ENCODE results near the gene MARF1. TPM values are rescaled to one million over a fixed set of nuclear protein-coding genes. Genes with fewer than 3 reads are reported as not detected.
"Not testable (repeated sequence)": the region's sequence is repeated elsewhere in the genome, so short reads cannot be mapped to it uniquely, and the experiment has no call there.

The MARF1 gene
- total RNA-seq, 1 donor from 2014 or later = 16.0 TPM

- intact Hi-C loops (cut with DNase I) = no loop called here
Observed at GRCh38 chr16:15573274-15573895, 69.6 kb downstream of the MARF1 start.

GRCh38 chr16:15572329-15573001 is 70.5 kb downstream of the MARF1 start:
- intact Hi-C loops (cut with DNase I) = no loop called here
- Histone ChIP-seq H3K4me1 (no peaks in the 10 kb centered on the region), H3K9me3 (no peaks in the 10 kb centered on the region), H3K36me3 (peaks cover 7 to 25% of the 10 kb centered on the region in 2 donors), H3K4me3 (no peak overlapping the region), H3K27ac (no peak overlapping the region), H3K27me3 (no peaks in the 10 kb centered on the region)
- DNase-seq (ENCODE audit: low spot score in 2 of 2) = no peak
- no peak for TF ChIP-seq CTCF (IDR thresholded peaks at IDR 0.05)

More at GRCh38 chr16:15573274-15573895, 69.6 kb downstream of the MARF1 start:
- no peak overlapping the region for H3K4me3 ChIP-seq
- no peak for DNase-seq (ENCODE audit: low spot score in 2 of 2)
- H3K27ac ChIP-seq = no peak overlapping the region
- TF ChIP-seq CTCF (IDR thresholded peaks at IDR 0.05) = no peak
- no peaks in the 10 kb centered on the region for H3K4me1 ChIP-seq
- peaks cover 3 to 18% of the 10 kb centered on the region in 2 donors for H3K36me3 ChIP-seq
- H3K27me3 ChIP-seq = no peaks in the 10 kb centered on the region
- H3K9me3 ChIP-seq = no peaks in the 10 kb centered on the region

GRCh38 chr16:15571557-15571956 is 71.4 kb downstream of the MARF1 start:
- intact Hi-C loops (cut with DNase I) = no loop called here
- no peak for TF ChIP-seq CTCF (IDR thresholded peaks at IDR 0.05)
- no peak overlapping the region for H3K4me3 ChIP-seq
- H3K36me3 ChIP-seq = peaks cover 7 to 25% of the 10 kb centered on the region in 2 donors
- no peaks in the 10 kb centered on the region for H3K9me3 ChIP-seq
- DNase-seq (ENCODE audit: low spot score in 2 of 2) = no peak
- no peak overlapping the region for H3K27ac ChIP-seq
- no peaks in the 10 kb centered on the region for H3K4me1 ChIP-seq
- no peaks in the 10 kb centered on the region for H3K27me3 ChIP-seq

- H3K4me3 ChIP-seq; H3K4me1 ChIP-seq; H3K27me3 ChIP-seq; intact Hi-C loops (cut with DNase I); DNase-seq (ENCODE audit: low spot score in 2 of 2); H3K27ac ChIP-seq; H3K9me3 ChIP-seq: not testable (repeated sequence)
- peaks cover 7 to 25% of the 10 kb centered on the region in 2 donors for H3K36me3 ChIP-seq
Observed at GRCh38 chr16:15570666-15571065, 72.3 kb downstream of the MARF1 start.

GRCh38 chr16:15567823-15568222 is 75.1 kb downstream of the MARF1 start:
- DNase-seq (ENCODE audit: low spot score in 2 of 2) = no peak
- Histone ChIP-seq H3K4me1 (no peaks in the 10 kb centered on the region), H3K27me3 (no peaks in the 10 kb centered on the region), H3K4me3 (no peak overlapping the region), H3K9me3 (no peaks in the 10 kb centered on the region), H3K36me3 (peaks cover 7 to 25% of the 10 kb centered on the region in 2 donors), H3K27ac (no peak overlapping the region)
- no peak for TF ChIP-seq CTCF (IDR thresholded peaks at IDR 0.05)
- intact Hi-C loops (cut with DNase I) = no loop called here

GRCh38 chr16:15566095-15566494 is 76.9 kb downstream of the MARF1 start:
- TF ChIP-seq CTCF (IDR thresholded peaks at IDR 0.05) = no peak
- peaks cover 7 to 25% of the 10 kb centered on the region in 2 donors for H3K36me3 ChIP-seq
- no peak overlapping the region for H3K27ac ChIP-seq
- H3K4me3 ChIP-seq = no peak overlapping the region
- no peaks in the 10 kb centered on the region for H3K9me3 ChIP-seq
- no peak for DNase-seq (ENCODE audit: low spot score in 2 of 2)
- intact Hi-C loops (cut with DNase I) = no loop called here
- no peaks in the 10 kb centered on the region for H3K27me3 ChIP-seq
- no peaks in the 10 kb centered on the region for H3K4me1 ChIP-seq
